H1 (cell line): ENCODE data around the gene RIN3. TPM values are rescaled to one million over a fixed set of nuclear protein-coding genes. Genes with fewer than 3 reads are reported as not detected.

ENCODE experiments used
- CTCF ChIA-PET: fragments of 300-600 bp; sonication (Branson Sonifier 250); formaldehyde crosslinking; loops from one replicate; lab custom pipeline; 2021; ENCODE audit not compliant: partially characterized antibody; lab: Charles Lee
- POLR2A ChIA-PET: fragments of 300-600 bp; sonication (Branson Sonifier 250); formaldehyde crosslinking; loops from one replicate; lab custom pipeline; 2021; ENCODE audit warnings: inconsistent platforms; ENCODE audit not compliant: partially characterized antibody; lab: Charles Lee
- DNase-seq, 2 experiments: peaks; one replicate each; pipeline versions ENCODE4 v3.0.0 to v3.0.0-alpha.2; 2010 to 2022; ENCODE audit warnings: low spot score in 2 of 2, low read depth in 1 of 2, mixed read lengths in 1 of 2
- FAIRE-seq: peaks from 2 replicates; lab custom pipeline; 2011; peaks lifted over from hg19 to GRCh38; lab: Jason Lieb, UNC
- H2AFZ ChIP-seq: 2 replicates; pipeline ENCODE4 v1.8.1; 2012; ENCODE audit warnings: low read length, inconsistent platforms
- H2AK5ac ChIP-seq: 2 replicates; pipeline ENCODE4 v1.6.1; 2013; ENCODE audit warnings: low read depth, low read length
- H2BK120ac ChIP-seq: replicated peaks from 2 replicates; pipeline ENCODE3; 2013; ENCODE audit warnings: low read depth, low read length, inconsistent platforms
- H2BK12ac ChIP-seq: 2 replicates; pipeline ENCODE4 v1.6.1; 2013; ENCODE audit warnings: low read depth, low read length
- H2BK15ac ChIP-seq: 2 replicates; pipeline ENCODE4 v1.6.1; 2013; ENCODE audit warnings: low read length
- H2BK20ac ChIP-seq: 2 replicates; pipeline ENCODE4 v1.6.1; 2013; ENCODE audit warnings: low read length
- H2BK5ac ChIP-seq: 2 replicates; pipeline ENCODE4 v1.6.1; 2013; ENCODE audit warnings: low read depth, low read length
- H3K14ac ChIP-seq: 2 replicates; pipeline ENCODE4 v1.6.1; 2013; ENCODE audit warnings: inconsistent platforms; ENCODE audit not compliant: insufficient read length
- H3K18ac ChIP-seq: 2 replicates; pipeline ENCODE4 v1.6.1; 2013; ENCODE audit warnings: low read length; ENCODE audit errors: extremely low read depth
- H3K23ac ChIP-seq: 2 replicates; pipeline ENCODE4 v1.6.1; 2013; ENCODE audit warnings: inconsistent platforms; ENCODE audit not compliant: insufficient read length
- H3K23me2 ChIP-seq: 2 replicates; pipeline ENCODE4 v1.6.1; 2013; ENCODE audit warnings: low read depth, low read length
- H3K27ac ChIP-seq: 2 replicates; pipeline ENCODE4 v1.6.1; 2011; ENCODE audit warnings: low read depth, low read length, inconsistent platforms
- H3K27me3 ChIP-seq, 4 experiments: replicated peaks in 1 of 4; 1 replicate in 1 of 4; 2 replicates in 3 of 4; pipeline versions ENCODE4 v1.6.1 to v1.8.1; 2011 to 2013; ENCODE audit warnings: low read length in 3 of 4, mild to moderate bottlenecking in 3 of 4, inconsistent platforms in 2 of 4, mixed read lengths in 2 of 4, moderate library complexity in 1 of 4; ENCODE audit not compliant: control insufficient read depth in 3 of 4, insufficient read depth in 3 of 4; ENCODE audit errors: extremely low read depth in 1 of 4
- H3K36me3 ChIP-seq, 4 experiments: 2 replicates each; pipeline versions ENCODE4 v1.6.1 to v1.8.1; 2011 to 2013; ENCODE audit warnings: mild to moderate bottlenecking in 4 of 4, low read length in 3 of 4, moderate library complexity in 2 of 4, control low read depth in 1 of 4, inconsistent platforms in 1 of 4; ENCODE audit not compliant: insufficient read depth in 4 of 4, control insufficient read depth in 2 of 4
- H3K4ac ChIP-seq: replicated peaks from 2 replicates; pipeline ENCODE3; 2013; ENCODE audit warnings: low read length, low read depth, mixed read lengths, inconsistent platforms; ENCODE audit not compliant: insufficient read length
- H3K4me1 ChIP-seq, 4 experiments: replicated peaks in 1 of 4; 1 replicate in 1 of 4; 2 replicates in 3 of 4; pipeline versions ENCODE4 v1.6.1 to v1.8.1; 2011 to 2013; ENCODE audit warnings: low read length in 3 of 4, inconsistent platforms in 2 of 4, mixed read lengths in 1 of 4; ENCODE audit not compliant: insufficient read depth in 4 of 4, control insufficient read depth in 3 of 4
- H3K4me2 ChIP-seq, 2 experiments: 2 replicates each; pipeline versions ENCODE4 v1.6.1 to v1.8.1; 2011 to 2013; ENCODE audit warnings: low read depth in 2 of 2, low read length in 2 of 2, control low read depth in 1 of 2, inconsistent platforms in 1 of 2, mild to moderate bottlenecking in 1 of 2; ENCODE audit not compliant: insufficient read depth in 1 of 2
- H3K4me3 ChIP-seq, 4 experiments: fragments of 200-600, 300-600 bp in 1 of 4; sonication (generic), shearing (Covaris generic), sonication (Bioruptor Twin) in 1 of 4; 2 replicates each; pipeline versions ENCODE4 v1.5.1 to v1.8.1; 2011 to 2016; ENCODE audit warnings: low read length in 4 of 4, low read depth in 3 of 4, control low read depth in 2 of 4, inconsistent platforms in 2 of 4, mild to moderate bottlenecking in 2 of 4, mixed read lengths in 1 of 4, moderate library complexity in 1 of 4; ENCODE audit not compliant: insufficient read depth in 2 of 4; ENCODE audit errors: extremely low read depth in 1 of 4
- H3K56ac ChIP-seq: replicated peaks from 2 replicates; pipeline ENCODE3; 2013; ENCODE audit warnings: low read depth, mild to moderate bottlenecking, mixed read lengths, low read length, inconsistent platforms; ENCODE audit not compliant: insufficient read length
- H3K79me1 ChIP-seq: 2 replicates; pipeline ENCODE4 v1.6.1; 2013; ENCODE audit warnings: low read depth, low read length, control low read depth
- H3K79me2 ChIP-seq, 2 experiments: 2 replicates each; pipeline versions ENCODE4 v1.6.1 to v1.8.1; 2012 to 2013; ENCODE audit warnings: low read length in 2 of 2, mild to moderate bottlenecking in 2 of 2, inconsistent platforms in 1 of 2; ENCODE audit not compliant: insufficient read depth in 2 of 2, control insufficient read depth in 1 of 2
- H3K9ac ChIP-seq, 4 experiments: replicated peaks in 1 of 4; 1 replicate in 1 of 4; 2 replicates in 3 of 4; pipeline versions ENCODE4 v1.6.1 to v1.8.1; 2011 to 2013; ENCODE audit warnings: low read depth in 3 of 4, low read length in 3 of 4, control low read depth in 2 of 4, mild to moderate bottlenecking in 2 of 4, moderate library complexity in 2 of 4, inconsistent platforms in 1 of 4; ENCODE audit errors: extremely low read depth in 1 of 4
- H3K9me3 ChIP-seq, 2 experiments: 2 replicates each; pipeline versions ENCODE4 v1.6.1 to v1.8.1; 2012 to 2013; ENCODE audit warnings: mild to moderate bottlenecking in 2 of 2, moderate library complexity in 2 of 2, control low read depth in 1 of 2, inconsistent platforms in 1 of 2, low read depth in 1 of 2, low read length in 1 of 2, mixed read lengths in 1 of 2; ENCODE audit not compliant: insufficient read depth in 2 of 2
- H4K20me1 ChIP-seq, 2 experiments: replicated peaks in 1 of 2; 2 replicates each; pipeline versions ENCODE3 to v1.8.1; 2011 to 2013; ENCODE audit warnings: inconsistent platforms in 2 of 2, low read length in 2 of 2, mild to moderate bottlenecking in 1 of 2; ENCODE audit not compliant: insufficient read depth in 2 of 2, control insufficient read depth in 1 of 2
- H4K5ac ChIP-seq: 2 replicates; pipeline ENCODE4 v1.6.1; 2013; ENCODE audit warnings: low read length, low read depth, mixed read lengths, inconsistent platforms; ENCODE audit not compliant: insufficient read length
- H4K8ac ChIP-seq: 2 replicates; pipeline ENCODE4 v1.8.0; 2013; ENCODE audit warnings: mild to moderate bottlenecking, moderate library complexity, low read length, inconsistent platforms; ENCODE audit not compliant: insufficient read depth; ENCODE audit errors: extremely low read depth
- H4K91ac ChIP-seq: replicated peaks from 2 replicates; pipeline ENCODE3; 2013; ENCODE audit warnings: low read length, mixed read lengths, inconsistent platforms; ENCODE audit not compliant: insufficient read length
- WGBS, 2 experiments: shearing (Covaris generic) in 1 of 2; methylation state at CpG; one replicate each; pipeline versions ENCODE4 v1.1.6 to v1.1.7; 2013 to 2015; ENCODE audit warnings: low lambda C conversion rate in 2 of 2, mixed read lengths in 2 of 2, inconsistent platforms in 1 of 2, low coverage in 1 of 2, missing lambda C conversion rate in 1 of 2; ENCODE audit not compliant: insufficient replicate concordance in 2 of 2, insufficient coverage in 1 of 2, insufficient read length in 1 of 2; ENCODE audit errors: extremely low coverage in 1 of 2, missing lambda C conversion rate in 1 of 2; 5-methylcytosine and 5-hydroxymethylcytosine counted together
- polyA plus RNA-seq, 7 experiments: library from polyadenylated mRNA; depleted of rRNA in 3 of 7; stranded (reverse) in 5 of 7; unstranded in 2 of 7; fragments of >200 nt in 5 of 7; fragments of 200-250 nt in 2 of 7; gene quantifications; 1 replicate in 5 of 7; 2 replicates in 1 of 7; 4 replicates in 1 of 7; pipeline versions ENCODE4 v1.2.1 to v1.2.3, GENCODE V29; 2011 to 2013; ENCODE audit warnings: missing spikeins in 2 of 7, mixed read lengths in 2 of 7
- total RNA-seq: library from RNA; stranded (reverse); fragmentation: NEBNext Ultra II Directional; extraction: Animal tissue kit (Norgen Biotek cat#: 25700); gene quantifications from 2 replicates; pipeline ENCODE4 v1.2.1, GENCODE V29; 2021

RIN3 gene
- total and polyA plus RNA-seq, 2 of the 8 experiments (the other 6 are each of a cell fraction or from before 2014, with no cell fraction given), result 0.59 to 1.5 TPM

DNA sequence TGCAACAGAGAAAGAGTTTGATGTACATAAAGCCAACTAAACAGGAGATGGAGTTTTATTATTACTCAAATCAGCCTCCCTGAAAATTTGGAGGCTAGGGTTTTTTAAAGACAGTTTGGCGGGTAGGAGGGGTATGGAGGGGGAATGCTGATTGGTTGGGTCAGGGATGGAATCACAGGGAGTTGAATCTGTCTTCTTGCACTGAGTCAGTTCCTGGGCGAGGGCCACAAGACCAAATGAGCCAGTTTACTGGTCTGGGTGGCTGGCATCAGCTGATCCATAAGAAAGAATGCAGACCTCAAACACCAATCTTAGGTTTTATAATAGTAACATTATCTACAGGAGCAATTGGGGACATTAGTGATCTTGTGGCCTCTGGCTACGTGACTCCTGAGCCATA is 64.9 kb downstream of the RIN3 start:
- Histone ChIP-seq H2BK15ac (no peak overlapping the region), H4K91ac (no peak overlapping the region), H3K79me2 (no peaks in the 10 kb centered on the region), H3K4me1 (peaks cover 3 to 5% (median 4%) of the 10 kb centered on the region in 4 experiments), H3K9me3 (peaks cover 0 to 2% of the 10 kb centered on the region in 2 experiments; a peak in 1 of 4 replicates), H3K9ac (no peak overlapping the region), H3K23ac (no peak overlapping the region), H3K4me2 (no peak overlapping the region), H3K27me3 (no peaks in the 10 kb centered on the region), H2AK5ac (no peak overlapping the region), H2BK120ac (no peak overlapping the region), H3K4me3 (no peak overlapping the region), H2BK12ac (no peak overlapping the region), H3K18ac (no peak overlapping the region), H2BK20ac (no peak overlapping the region), H3K56ac (no peak overlapping the region), H3K14ac (no peak overlapping the region), H3K27ac (no peak overlapping the region), H3K79me1 (no peaks in the 10 kb centered on the region), H4K20me1 (no peaks in the 10 kb centered on the region), H4K8ac (no peak overlapping the region), H3K36me3 (no peaks in the 10 kb centered on the region), H2BK5ac (no peak overlapping the region), H4K5ac (no peak overlapping the region), H2AFZ (no peak overlapping the region), H3K4ac (no peak overlapping the region), H3K23me2 (no peaks in the 10 kb centered on the region)
- FAIRE-seq, result no peak
- 96% methylated on average over 3 of the region's 3 CpGs; no CpG with 5 or more reads in 1 of the 2 experiments for WGBS, 2 experiments
- POLR2A ChIA-PET, result no interaction called here
- DNase-seq, result no peak
- CTCF ChIA-PET, result no interaction called here
